Muscle of leg (tissue), 11 donors: ENCODE results near the gene TNFRSF25. TPM values are rescaled to one million over a fixed set of nuclear protein-coding genes. Genes with fewer than 3 reads are reported as not detected.
A peak's percentile ranks its signal among the peaks of the same experiment; 100 is the strongest.
"Not testable (repeated sequence)": the region's sequence is repeated elsewhere in the genome, so short reads cannot be mapped to it uniquely, and the experiment has no call there.

ENCODE experiments used
- DNase-seq: peaks from one replicate; pipeline ENCODE4 v3.0.0; 2013
- H3K27ac ChIP-seq: one replicate; pipeline ENCODE4 v1.5.1; 2013; ENCODE audit warnings: mild to moderate bottlenecking, low read length, control low read depth
- H3K27me3 ChIP-seq: one replicate; pipeline ENCODE4 v1.6.1; 2013; ENCODE audit warnings: low read length; ENCODE audit not compliant: control insufficient read depth, insufficient read depth
- H3K36me3 ChIP-seq: one replicate; pipeline ENCODE4 v1.6.1; 2013; ENCODE audit warnings: low read length; ENCODE audit not compliant: control insufficient read depth, insufficient read depth
- H3K4me1 ChIP-seq: one replicate; pipeline ENCODE4 v1.6.1; 2013; ENCODE audit warnings: low read length; ENCODE audit not compliant: control insufficient read depth, insufficient read depth
- H3K4me3 ChIP-seq: one replicate; pipeline ENCODE4 v1.5.1; 2013; ENCODE audit warnings: low read length, control low read depth
- H3K9me3 ChIP-seq: replicated peaks from 2 replicates; pipeline ENCODE4 v1.6.1; 2013; ENCODE audit warnings: low read depth, low read length; ENCODE audit not compliant: control insufficient read depth
- WGBS: methylation state at CpG from one replicate; pipeline ENCODE4 v1.1.5; 2013; ENCODE audit warnings: missing lambda C conversion rate; ENCODE audit not compliant: insufficient coverage; 5-methylcytosine and 5-hydroxymethylcytosine counted together
- polyA plus RNA-seq, 8 donors: library from polyadenylated mRNA; unstranded; fragments of 120-200 nt; gene quantifications; one replicate each; pipeline versions ENCODE4 v1.2.1 to v1.2.3, GENCODE V29; 2013; ENCODE audit warnings: inconsistent platforms in 1 of 8, low replicate concordance in 1 of 8; ENCODE audit not compliant: insufficient read length in 8 of 8, insufficient read depth in 1 of 8
- total RNA-seq: library from RNA; stranded (reverse); fragments of 120-200 nt; gene quantifications from one replicate; pipeline ENCODE4 v1.2.4, GENCODE V29; 2013

Gene TNFRSF25
- total and polyA plus RNA-seq, 9 donors: 5.3 to 18.3 (median 11.0) TPM

DNA sequence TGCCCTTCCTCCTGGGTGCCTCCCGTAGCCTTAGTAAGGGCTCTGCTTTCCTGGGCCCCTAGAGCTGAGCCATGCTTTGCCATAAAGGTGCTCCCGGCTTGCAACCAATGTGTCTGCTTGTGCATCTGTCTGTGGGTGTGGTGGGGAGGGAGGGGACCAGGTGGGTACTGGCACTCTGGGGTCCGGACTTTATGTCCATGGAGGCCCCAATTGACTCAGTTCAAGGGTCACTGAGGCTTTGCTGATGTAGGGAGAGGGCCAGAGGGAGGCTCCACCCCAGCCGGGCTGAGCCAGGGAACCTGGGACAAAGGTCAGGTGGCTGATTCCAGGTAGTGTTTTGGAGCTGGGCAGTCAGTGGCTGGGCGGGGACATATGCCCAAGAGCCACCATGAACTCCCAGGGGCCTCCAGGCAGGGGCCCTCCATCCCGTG, 15.0 kb downstream of the TNFRSF25 start:
- H3K4me3 ChIP-seq: no peak overlapping the region
- H3K9me3 ChIP-seq: no peaks in the 10 kb centered on the region
- 59% methylated on average over 6 of the region's 6 CpGs for WGBS
- no peak overlapping the region for H3K27ac ChIP-seq
- DNase-seq: no peak
- H3K27me3 ChIP-seq: peaks cover 90% of the 10 kb centered on the region
- peaks cover 17% of the 10 kb centered on the region for H3K4me1 ChIP-seq
- no peaks in the 10 kb centered on the region for H3K36me3 ChIP-seq

DNA sequence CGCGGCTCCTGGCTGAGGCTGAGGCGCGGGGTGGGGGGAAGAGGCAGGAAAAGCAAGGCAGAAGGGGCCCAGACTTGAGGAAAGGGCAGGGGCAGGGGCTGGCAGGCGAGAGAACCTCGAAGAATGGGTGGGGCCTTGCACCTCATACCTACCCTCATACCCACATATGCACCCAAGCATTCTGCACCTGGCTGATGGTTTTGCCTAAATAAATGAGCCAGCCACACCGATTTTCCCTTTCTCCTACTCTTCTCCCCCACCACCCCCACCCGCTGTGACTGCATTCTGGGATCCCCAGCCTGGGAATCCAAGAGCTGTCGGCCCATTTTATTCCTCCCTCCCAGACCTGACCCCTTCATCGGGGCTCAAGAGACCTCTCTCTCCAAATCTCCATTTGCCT, 15.5 kb downstream of the TNFRSF25 start:
- not testable (repeated sequence) for H3K27ac ChIP-seq, H3K36me3 ChIP-seq, DNase-seq, H3K4me3 ChIP-seq, H3K9me3 ChIP-seq
- peaks cover 17% of the 10 kb centered on the region for H3K4me1 ChIP-seq
- H3K27me3 ChIP-seq: peaks cover 88% of the 10 kb centered on the region
- 20% methylated on average over 10 of the region's 10 CpGs for WGBS

DNA sequence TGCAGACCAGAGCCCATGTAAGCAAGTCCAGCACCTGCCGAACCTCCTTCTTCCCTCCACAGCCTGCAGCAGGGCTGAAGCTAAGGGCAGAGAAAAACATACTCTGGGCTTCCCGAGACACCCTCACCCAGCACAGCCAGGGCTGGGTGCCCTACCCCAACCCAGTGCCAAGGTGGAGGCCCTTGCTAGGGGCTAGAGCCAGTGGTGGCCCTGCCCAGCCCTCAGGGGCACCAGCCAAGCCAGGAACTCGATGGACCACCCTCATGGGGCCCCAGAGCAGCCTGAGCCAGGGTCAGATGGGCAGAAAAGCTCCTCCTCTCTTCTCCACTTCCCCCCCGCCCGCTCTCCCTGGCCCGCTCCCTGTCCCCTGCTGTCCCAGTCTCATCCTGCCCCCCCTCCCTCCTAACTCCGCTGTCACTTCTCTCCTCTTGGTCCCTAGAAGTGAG, 15.9 kb downstream of the TNFRSF25 start:
- 20% methylated on average over 1 of the region's 7 CpGs for WGBS
- H3K36me3 ChIP-seq: no peaks in the 10 kb centered on the region
- no peak for DNase-seq
- no peak overlapping the region for H3K27ac ChIP-seq
- peaks cover 89% of the 10 kb centered on the region for H3K27me3 ChIP-seq
- peaks cover 17% of the 10 kb centered on the region for H3K4me1 ChIP-seq
- H3K4me3 ChIP-seq: no peak overlapping the region
- H3K9me3 ChIP-seq: no peaks in the 10 kb centered on the region

DNA sequence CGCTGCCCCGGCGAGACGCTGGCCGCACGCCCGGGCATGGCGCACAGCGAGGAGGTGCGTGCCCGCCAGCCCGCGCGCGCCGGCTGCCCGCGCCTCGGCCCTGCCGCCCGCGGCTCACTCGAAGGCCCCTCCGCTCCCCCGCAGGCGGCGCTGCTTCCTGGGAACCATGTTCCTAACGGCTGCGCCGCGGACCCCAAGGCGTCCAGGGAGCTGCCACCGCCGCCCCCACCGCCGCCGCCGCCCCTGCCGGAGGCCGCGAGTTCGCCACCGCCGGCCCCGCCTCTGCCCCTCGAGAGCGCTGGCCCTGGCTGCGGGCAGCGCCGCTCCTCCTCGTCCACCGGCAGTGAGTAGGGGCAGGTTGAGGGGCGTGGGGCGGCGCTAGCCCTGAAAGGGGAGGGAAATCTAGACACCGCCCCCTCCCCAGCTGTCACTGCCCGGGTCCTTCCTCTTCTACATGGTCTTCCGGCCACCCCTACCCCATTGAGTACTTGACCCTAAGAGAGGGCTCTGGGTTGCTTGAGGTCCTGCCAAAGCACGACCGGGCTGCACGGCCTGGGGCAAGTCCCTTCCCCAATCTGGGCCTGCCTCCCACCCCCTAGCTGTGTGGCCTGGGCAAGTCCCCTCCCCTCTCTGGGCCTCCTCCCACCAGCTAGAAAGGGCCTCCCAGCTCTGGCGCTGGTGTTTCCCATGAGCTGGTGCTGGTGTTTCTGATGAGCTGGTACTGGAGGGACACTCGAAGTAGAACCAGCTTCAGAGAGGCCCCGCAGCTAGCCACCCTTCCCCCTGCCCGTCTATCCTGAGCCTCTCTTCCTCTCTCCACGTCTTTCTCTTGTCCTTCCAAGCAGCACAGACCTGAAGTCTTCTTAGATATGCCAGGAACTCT, 17.0 kb downstream of the TNFRSF25 start:
- Histone ChIP-seq H3K27me3 (peaks cover 86% of the 10 kb centered on the region), H3K9me3 (no peaks in the 10 kb centered on the region), H3K4me1 (peaks cover 17% of the 10 kb centered on the region), H3K36me3 (no peaks in the 10 kb centered on the region), H3K4me3 (no peak overlapping the region), H3K27ac (no peak overlapping the region)
- WGBS: 1% methylated on average over 58 of the region's 66 CpGs
- DNase-seq: peak; percentile 41

DNA sequence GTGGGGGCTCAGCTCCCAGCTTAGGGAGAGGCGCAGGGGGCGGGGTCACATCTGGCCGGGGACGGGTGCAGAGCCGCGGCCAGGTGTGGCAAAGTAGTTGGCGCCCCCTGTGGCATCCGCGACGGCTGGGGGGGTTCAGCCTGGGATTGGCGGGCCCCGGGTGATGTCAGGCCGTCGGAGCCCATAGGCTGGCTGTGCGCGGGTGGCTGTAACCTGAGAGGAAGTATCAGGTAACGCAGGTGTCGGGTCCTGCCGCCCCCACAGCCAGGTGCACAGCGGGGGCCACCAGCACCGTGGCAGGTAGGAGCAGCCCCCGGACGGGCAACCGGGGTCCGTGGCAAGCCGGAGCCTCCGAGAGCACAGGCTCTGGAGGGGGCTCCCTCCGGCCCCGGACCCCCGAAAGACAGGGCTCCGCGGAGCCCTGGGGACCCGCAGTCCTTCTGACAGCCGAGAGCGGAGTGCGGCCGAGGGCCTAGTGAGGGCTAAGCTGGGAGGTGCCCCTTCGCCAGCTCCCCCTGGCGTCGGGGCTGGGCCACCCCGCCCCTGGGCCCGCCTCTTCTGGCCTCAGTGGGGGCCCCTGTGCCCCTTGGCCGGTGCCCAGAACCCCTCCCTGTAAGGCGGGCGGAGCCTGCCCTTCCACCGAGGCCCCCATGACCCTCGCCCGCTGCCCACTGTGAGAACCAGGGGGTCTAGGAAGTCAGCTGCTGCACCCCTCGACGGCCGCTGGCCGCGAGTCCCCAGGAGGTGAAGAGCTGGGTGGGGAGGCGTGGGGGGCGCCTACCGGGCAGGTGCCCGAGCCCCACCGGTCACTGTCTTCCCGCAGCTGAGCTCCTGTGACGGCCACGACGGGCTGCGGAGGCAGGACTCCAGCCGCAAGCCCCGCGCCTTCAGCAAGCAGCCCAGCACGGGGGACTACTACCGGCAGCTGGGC, 17.9 kb downstream of the TNFRSF25 start:
- under 1% methylated on average over 62 of the region's 68 CpGs for WGBS
- H3K4me3 ChIP-seq: no peak overlapping the region

DNA sequence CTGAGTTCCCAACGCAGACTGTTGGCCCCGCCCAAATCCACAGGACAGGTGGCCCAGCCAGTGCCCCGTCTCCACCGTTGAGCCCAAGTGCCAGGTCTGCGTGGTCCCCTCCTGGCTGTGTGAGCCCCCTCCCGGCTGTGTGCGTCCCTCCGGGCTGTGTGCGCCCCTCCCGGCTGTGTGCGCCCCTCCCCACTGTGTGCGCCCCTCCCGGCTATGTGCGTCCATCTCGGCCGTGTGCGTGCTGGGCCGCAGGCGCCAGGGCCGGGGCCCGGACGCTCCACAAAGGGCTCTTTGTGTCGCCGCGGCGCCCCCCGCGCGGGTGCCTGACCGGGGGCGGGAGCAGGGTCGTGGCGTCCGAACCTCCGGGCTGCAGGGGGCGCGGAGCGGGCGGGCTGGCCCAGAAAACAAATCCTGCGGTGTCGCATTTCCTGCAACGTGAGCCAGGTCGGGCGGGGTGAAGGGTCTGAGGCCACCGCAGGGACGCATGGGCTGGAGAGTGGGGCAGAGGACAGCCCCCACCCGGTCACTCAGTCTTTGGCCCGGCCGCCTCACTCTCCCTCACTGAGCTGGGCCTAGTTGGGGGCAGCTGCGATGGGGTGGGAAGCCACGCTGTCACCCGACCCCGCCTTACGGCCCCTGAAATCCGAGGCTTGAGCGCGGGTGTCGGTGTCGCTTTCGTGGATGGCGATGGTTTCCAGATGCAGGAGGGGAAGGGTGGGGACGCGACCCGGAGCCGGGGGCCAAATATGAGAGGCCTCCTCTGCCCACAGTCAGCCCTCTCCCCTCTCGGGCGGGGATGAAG, 18.8 kb downstream of the TNFRSF25 start:
- Histone ChIP-seq H3K4me3 (no peak overlapping the region), H3K27me3 (peaks cover 70% of the 10 kb centered on the region)

More for the DNA sequence above, 17.9 kb downstream of the TNFRSF25 start:
- Histone ChIP-seq H3K27ac (no peak overlapping the region), H3K36me3 (no peaks in the 10 kb centered on the region), H3K9me3 (no peaks in the 10 kb centered on the region), H3K4me1 (peaks cover 17% of the 10 kb centered on the region), H3K27me3 (peaks cover 79% of the 10 kb centered on the region)
- DNase-seq: no peak

DNA sequence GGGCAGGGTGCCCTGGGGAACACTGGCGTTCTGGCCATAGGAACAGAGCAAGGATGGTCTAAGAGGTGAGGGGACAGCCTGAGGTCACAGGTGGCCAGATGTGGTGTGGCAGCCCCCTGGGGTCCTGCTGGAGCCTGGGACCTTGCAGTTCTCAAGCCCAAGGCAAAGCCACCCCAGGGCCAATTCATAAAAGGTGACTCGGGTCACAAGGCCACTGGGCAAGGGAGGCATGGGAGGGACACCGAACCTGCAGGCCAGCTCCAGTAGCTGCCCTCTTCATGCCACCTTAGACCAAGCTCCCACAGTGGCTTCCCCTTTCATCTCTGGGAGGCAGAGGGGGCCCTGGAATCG, 19.3 kb downstream of the TNFRSF25 start:
- WGBS: 36% methylated on average over 3 of the region's 4 CpGs
- no peak for DNase-seq
- Histone ChIP-seq H3K27ac (no peak overlapping the region), H3K4me3 (no peak overlapping the region), H3K9me3 (no peaks in the 10 kb centered on the region), H3K4me1 (peaks cover 17% of the 10 kb centered on the region), H3K27me3 (peaks cover 70% of the 10 kb centered on the region), H3K36me3 (no peaks in the 10 kb centered on the region)

More for the DNA sequence above, 18.8 kb downstream of the TNFRSF25 start:
- H3K9me3 ChIP-seq: no peaks in the 10 kb centered on the region
- WGBS: 2% methylated on average over 49 of the region's 67 CpGs
- H3K4me1 ChIP-seq: peaks cover 17% of the 10 kb centered on the region
- no peak overlapping the region for H3K27ac ChIP-seq
- no peaks in the 10 kb centered on the region for H3K36me3 ChIP-seq
- no peak for DNase-seq

DNA sequence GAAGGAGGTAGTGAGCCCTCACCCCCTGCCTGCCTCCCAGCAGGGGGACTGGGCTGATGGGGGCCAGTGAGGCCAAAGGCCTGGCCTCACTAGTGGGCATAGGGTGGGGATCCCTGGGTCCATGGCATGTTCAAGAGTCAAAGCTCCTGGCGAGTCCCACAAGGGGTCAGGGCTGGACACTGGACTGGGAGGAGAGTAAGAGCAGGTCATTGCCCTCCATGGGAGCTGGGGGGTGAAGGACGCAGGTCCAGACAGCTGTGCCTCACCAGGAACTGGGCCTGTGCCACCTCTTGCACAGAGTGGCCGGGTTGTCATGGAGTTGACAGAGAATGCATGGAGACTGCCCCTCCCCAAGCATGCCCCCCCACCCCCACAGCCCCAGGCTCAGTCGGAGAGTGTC, 20.0 kb downstream of the TNFRSF25 start:
- DNase-seq, H3K4me3 ChIP-seq, H3K36me3 ChIP-seq, H3K27ac ChIP-seq, H3K9me3 ChIP-seq: not testable (repeated sequence)
- WGBS: 100% methylated on average over 1 of the region's 4 CpGs
- peaks cover 17% of the 10 kb centered on the region for H3K4me1 ChIP-seq
- peaks cover 70% of the 10 kb centered on the region for H3K27me3 ChIP-seq

DNA sequence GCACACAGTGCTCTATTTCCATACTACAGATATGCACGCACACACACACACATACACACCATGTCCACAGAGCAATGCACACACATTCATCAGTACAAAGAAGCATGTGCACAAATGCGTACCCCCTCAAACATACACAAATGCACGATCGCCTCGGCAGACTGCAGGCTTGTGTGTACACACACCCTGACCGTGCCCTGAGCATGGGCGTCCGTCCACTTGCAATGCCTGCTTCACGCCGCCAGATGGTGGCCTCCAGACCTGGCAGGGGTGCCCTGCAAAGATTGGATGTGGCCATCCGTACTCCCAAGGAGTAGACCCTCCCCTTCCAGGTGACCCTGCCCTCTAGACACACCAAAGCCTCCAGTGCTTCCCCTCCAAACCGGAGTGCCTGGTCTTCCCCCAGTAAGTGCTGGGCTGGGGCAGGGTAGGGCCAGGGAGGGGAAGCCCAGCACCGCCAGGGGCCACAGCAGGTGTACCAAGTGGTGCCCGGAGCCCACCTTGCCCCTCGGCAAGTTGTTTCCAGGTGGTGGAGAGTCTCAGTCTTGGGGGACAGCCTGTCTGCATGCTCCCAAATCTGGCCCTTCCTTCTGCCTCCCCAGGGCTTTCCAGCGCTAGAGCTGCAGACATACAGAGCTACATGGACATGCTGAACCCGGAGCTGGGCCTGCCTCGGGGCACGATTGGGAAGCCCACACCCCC, 20.8 kb downstream of the TNFRSF25 start:
- no peaks in the 10 kb centered on the region for H3K9me3 ChIP-seq
- WGBS: 37% methylated on average over 8 of the region's 19 CpGs
- H3K4me1 ChIP-seq: peaks cover 17% of the 10 kb centered on the region
- H3K27ac ChIP-seq: no peak overlapping the region
- no peak overlapping the region for H3K4me3 ChIP-seq
- no peak for DNase-seq
- no peaks in the 10 kb centered on the region for H3K36me3 ChIP-seq
- peaks cover 68% of the 10 kb centered on the region for H3K27me3 ChIP-seq
